Activated T-cell treated with anti-CD3 and anti-CD28 coated beads, Interleukin-2, amount 50 U/mL, for 4 hours (primary cell): Measurements from ENCODE around the gene PAX6. TPM values are rescaled to one million over a fixed set of nuclear protein-coding genes. Genes with fewer than 3 reads are reported as not detected.

Experiments
- ATAC-seq, 2 donors: fragments of 200-7000 bp; cut with Tn5 transposase; one replicate each; pipeline ENCODE4 v1.10.0; 2021
- DNase-seq: peaks from one replicate; pipeline ENCODE4 v3.0.0-alpha.2; 2020
- H3K27me3 Mint-ChIP-seq: one replicate; pipeline ENCODE4 v1.8.0; 2021; ENCODE audit warnings: low read depth, mixed read lengths
- H3K36me3 Mint-ChIP-seq: one replicate; pipeline ENCODE4 v1.8.0; 2022; ENCODE audit warnings: mixed read lengths; ENCODE audit not compliant: insufficient read depth
- H3K4me1 Mint-ChIP-seq: one replicate; pipeline ENCODE4 v1.8.0; 2021; ENCODE audit warnings: low read depth, mixed read lengths
- H3K4me3 Mint-ChIP-seq: one replicate; pipeline ENCODE4 v1.8.0; 2021; ENCODE audit warnings: mild to moderate bottlenecking, moderate library complexity, mixed read lengths
- H3K9me3 Mint-ChIP-seq: one replicate; pipeline ENCODE4 v1.8.0; 2021; ENCODE audit warnings: mixed read lengths
- total RNA-seq, 3 donors: library from RNA; stranded (reverse); gene quantifications; one replicate each; pipeline ENCODE4 v1.2.1, GENCODE V29; 2021

Gene PAX6
- total RNA-seq, 3 donors from 2014 or later = not detected

GRCh38 chr11:31807799-31808667, 3.1 kb downstream of the PAX6 start:
- DNase-seq (no peak), ATAC-seq (no peak)
- Mint-ChIP-seq H3K9me3 (peaks cover 4% of the 10 kb centered on the region), H3K4me1 (peaks cover 47% of the 10 kb centered on the region), H3K36me3 (no peaks in the 10 kb centered on the region), H3K27me3 (peaks cover 81% of the 10 kb centered on the region), H3K4me3 (no peak overlapping the region)

- no peak overlapping the region for H3K4me3 Mint-ChIP-seq
- H3K9me3 Mint-ChIP-seq = peaks cover 9% of the 10 kb centered on the region
- peaks cover 85% of the 10 kb centered on the region for H3K27me3 Mint-ChIP-seq
- no peaks in the 10 kb centered on the region for H3K36me3 Mint-ChIP-seq
- ATAC-seq (no peak), DNase-seq (no peak)
- H3K4me1 Mint-ChIP-seq = peaks cover 46% of the 10 kb centered on the region
Measured at GRCh38 chr11:31806928-31807798, 4.0 kb downstream of the PAX6 start.

- DNase-seq = no peak
- peaks cover 9% of the 10 kb centered on the region for H3K9me3 Mint-ChIP-seq
- ATAC-seq = no peak
- no peaks in the 10 kb centered on the region for H3K36me3 Mint-ChIP-seq
- H3K4me3 Mint-ChIP-seq = no peak overlapping the region
- H3K27me3 Mint-ChIP-seq = peaks cover 86% of the 10 kb centered on the region
- peaks cover 42% of the 10 kb centered on the region for H3K4me1 Mint-ChIP-seq
Measured at GRCh38 chr11:31806186-31806927, 4.8 kb downstream of the PAX6 start.

GRCh38 chr11:31805629-31806185, 5.4 kb downstream of the PAX6 start:
- Mint-ChIP-seq H3K4me1 (peaks cover 38% of the 10 kb centered on the region), H3K36me3 (no peaks in the 10 kb centered on the region), H3K9me3 (peaks cover 10% of the 10 kb centered on the region), H3K27me3 (peaks cover 87% of the 10 kb centered on the region), H3K4me3 (no peak overlapping the region)
- ATAC-seq (no peak), DNase-seq (no peak)

- DNase-seq (no peak), ATAC-seq (no peak)
- H3K27me3 Mint-ChIP-seq = peaks cover 90% of the 10 kb centered on the region
- H3K4me1 Mint-ChIP-seq = peaks cover 40% of the 10 kb centered on the region
- peak overlapping the region; percentile 50 for H3K4me3 Mint-ChIP-seq
- H3K9me3 Mint-ChIP-seq = peaks cover 15% of the 10 kb centered on the region
- H3K36me3 Mint-ChIP-seq = no peaks in the 10 kb centered on the region
Measured at GRCh38 chr11:31805037-31805628, 6.0 kb downstream of the PAX6 start.

GRCh38 chr11:31804312-31805036, 6.6 kb downstream of the PAX6 start:
- Mint-ChIP-seq H3K4me3 (peak overlapping the region; percentile 50), H3K27me3 (peaks cover 89% of the 10 kb centered on the region), H3K4me1 (peaks cover 40% of the 10 kb centered on the region), H3K36me3 (no peaks in the 10 kb centered on the region), H3K9me3 (peaks cover 17% of the 10 kb centered on the region)
- ATAC-seq (no peak), DNase-seq (no peak)

GRCh38 chr11:31803813-31804311, 7.3 kb downstream of the PAX6 start:
- DNase-seq (no peak), ATAC-seq (no peak)
- Mint-ChIP-seq H3K4me1 (peaks cover 34% of the 10 kb centered on the region), H3K9me3 (peaks cover 17% of the 10 kb centered on the region), H3K36me3 (no peaks in the 10 kb centered on the region), H3K4me3 (peak overlapping the region; percentile 50), H3K27me3 (peaks cover 87% of the 10 kb centered on the region)

GRCh38 chr11:31802990-31803812, 7.9 kb downstream of the PAX6 start:
- Mint-ChIP-seq H3K36me3 (no peaks in the 10 kb centered on the region), H3K4me3 (no peak overlapping the region), H3K9me3 (peaks cover 17% of the 10 kb centered on the region), H3K27me3 (peaks cover 83% of the 10 kb centered on the region), H3K4me1 (peaks cover 34% of the 10 kb centered on the region)
- no peak for ATAC-seq
- DNase-seq = no peak

GRCh38 chr11:31802609-31802989, 8.5 kb downstream of the PAX6 start:
- Mint-ChIP-seq H3K4me1 (peaks cover 37% of the 10 kb centered on the region), H3K9me3 (peaks cover 17% of the 10 kb centered on the region), H3K27me3 (peaks cover 81% of the 10 kb centered on the region), H3K36me3 (no peaks in the 10 kb centered on the region), H3K4me3 (no peak overlapping the region)
- ATAC-seq (no peak), DNase-seq (no peak)

GRCh38 chr11:31802000-31802551, 9.0 kb downstream of the PAX6 start:
- Mint-ChIP-seq H3K36me3 (no peaks in the 10 kb centered on the region), H3K9me3 (peaks cover 17% of the 10 kb centered on the region), H3K4me3 (no peak overlapping the region), H3K27me3 (peaks cover 81% of the 10 kb centered on the region), H3K4me1 (peaks cover 40% of the 10 kb centered on the region)
- DNase-seq = no peak
- ATAC-seq = no peak

- H3K36me3 Mint-ChIP-seq = no peaks in the 10 kb centered on the region
- H3K9me3 Mint-ChIP-seq = peaks cover 17% of the 10 kb centered on the region
- H3K4me3 Mint-ChIP-seq = no peak overlapping the region
- H3K4me1 Mint-ChIP-seq = peaks cover 38% of the 10 kb centered on the region
- no peak for ATAC-seq
- DNase-seq = no peak
- peaks cover 80% of the 10 kb centered on the region for H3K27me3 Mint-ChIP-seq
Measured at GRCh38 chr11:31801298-31801702, 9.8 kb downstream of the PAX6 start.
